ENCODE measurements around the gene JHY.

- TF ChIP-seq POLR2AphosphoS5 (IDR thresholded peaks at IDR 0.05) (no peak), CTCF (IDR thresholded peaks at IDR 0.05) (no peak), EP300 (IDR thresholded peaks at IDR 0.05) (no peak)
Measured at GRCh38 chr11:122864386-122865115, 18.0 kb upstream of the JHY start.

Measured in stomach (tissue), 4 donors.